Measurements from ENCODE around the gene PEX19.

PEX19 gene

GRCh38 chr1:160236806-160237205 is 48.1 kb downstream of the PEX19 start:
- no peak for DNase-seq

- no peak for DNase-seq
Measured at GRCh38 chr1:160232911-160233310, 52.0 kb downstream of the PEX19 start.

- DNase-seq: no peak
Measured at GRCh38 chr1:160228431-160228830, 56.5 kb downstream of the PEX19 start.

- DNase-seq: no peak
Measured at GRCh38 chr1:160227561-160227960, 57.4 kb downstream of the PEX19 start.

GRCh38 chr1:160227034-160227433 is 57.9 kb downstream of the PEX19 start:
- no peak for DNase-seq
